Activated CD4-positive, alpha-beta T cell treated with anti-CD3 and anti-CD28 coated beads for 24 hours (primary cell): ENCODE measurements around the gene ABHD17C.
A peak's percentile ranks its signal among the peaks of the same experiment; 100 is the strongest.

ENCODE experiments used
- DNase-seq, 2 donors: peaks; one replicate each; pipeline ENCODE4 v3.0.0-alpha.2; 2020; ENCODE audit warnings: low read depth in 2 of 2

Gene ABHD17C

GRCh38 chr15:80689716-80690115 lies 5.4 kb upstream of the ABHD17C start:
- DNase-seq, result no peak

- no peak for DNase-seq
These were observed 3.5 kb upstream of the ABHD17C start for GRCh38 chr15:80691575-80691974.

GRCh38 chr15:80693682-80694610 lies 1.2 kb upstream of the ABHD17C start:
- DNase-seq, result no peak

- DNase-seq, result peak in 1 of 2 donors; percentile 16
These were observed 455 bp upstream of the ABHD17C start for GRCh38 chr15:80694611-80695098.

GRCh38 chr15:80695911-80696661 lies 976 bp downstream of the ABHD17C start:
- DNase-seq, result no peak

- no peak for DNase-seq
These were observed 2.1 kb downstream of the ABHD17C start for GRCh38 chr15:80697075-80697685.

- DNase-seq, result no peak
These were observed 3.6 kb downstream of the ABHD17C start for GRCh38 chr15:80698676-80699075.

- DNase-seq, result no peak
These were observed 4.9 kb downstream of the ABHD17C start for GRCh38 chr15:80699981-80700380.

- no peak for DNase-seq
These were observed 6.7 kb downstream of the ABHD17C start for GRCh38 chr15:80701676-80702311.

GRCh38 chr15:80703081-80703480 lies 8.0 kb downstream of the ABHD17C start:
- no peak for DNase-seq

- no peak for DNase-seq
These were observed 8.9 kb downstream of the ABHD17C start for GRCh38 chr15:80703965-80704364.

- no peak for DNase-seq
These were observed 11.1 kb downstream of the ABHD17C start for GRCh38 chr15:80706161-80706560.

GRCh38 chr15:80709542-80709941 lies 14.4 kb downstream of the ABHD17C start:
- no peak for DNase-seq

- DNase-seq, result peak in 1 of 2 donors; percentile 33
These were observed 15.8 kb downstream of the ABHD17C start for GRCh38 chr15:80710635-80711554.

GRCh38 chr15:80711886-80712285 lies 16.8 kb downstream of the ABHD17C start:
- DNase-seq, result no peak

GRCh38 chr15:80712956-80713355 lies 17.8 kb downstream of the ABHD17C start:
- no peak for DNase-seq

- DNase-seq, result no peak
These were observed 26.4 kb downstream of the ABHD17C start for GRCh38 chr15:80721476-80721875.

GRCh38 chr15:80722811-80723210 lies 27.7 kb downstream of the ABHD17C start:
- DNase-seq, result no peak

GRCh38 chr15:80727196-80727595 lies 32.1 kb downstream of the ABHD17C start:
- DNase-seq, result no peak

GRCh38 chr15:80727596-80727995 lies 32.5 kb downstream of the ABHD17C start:
- no peak for DNase-seq

GRCh38 chr15:80730387-80730786 lies 35.3 kb downstream of the ABHD17C start:
- DNase-seq, result no peak
